Muscle of leg (tissue), 11 donors: ENCODE measurements around the gene DNAI2. TPM values are rescaled to one million over a fixed set of nuclear protein-coding genes. Genes with fewer than 3 reads are reported as not detected.

ENCODE experiments used
- DNase-seq: peaks from one replicate; pipeline ENCODE4 v3.0.0; 2013
- H3K27ac ChIP-seq: one replicate; pipeline ENCODE4 v1.5.1; 2013; ENCODE audit warnings: mild to moderate bottlenecking, low read length, control low read depth
- H3K27me3 ChIP-seq: one replicate; pipeline ENCODE4 v1.6.1; 2013; ENCODE audit warnings: low read length; ENCODE audit not compliant: control insufficient read depth, insufficient read depth
- H3K36me3 ChIP-seq: one replicate; pipeline ENCODE4 v1.6.1; 2013; ENCODE audit warnings: low read length; ENCODE audit not compliant: control insufficient read depth, insufficient read depth
- H3K4me1 ChIP-seq: one replicate; pipeline ENCODE4 v1.6.1; 2013; ENCODE audit warnings: low read length; ENCODE audit not compliant: control insufficient read depth, insufficient read depth
- H3K4me3 ChIP-seq: one replicate; pipeline ENCODE4 v1.5.1; 2013; ENCODE audit warnings: low read length, control low read depth
- H3K9me3 ChIP-seq: replicated peaks from 2 replicates; pipeline ENCODE4 v1.6.1; 2013; ENCODE audit warnings: low read depth, low read length; ENCODE audit not compliant: control insufficient read depth
- WGBS: methylation state at CpG from one replicate; pipeline ENCODE4 v1.1.5; 2013; ENCODE audit warnings: missing lambda C conversion rate; ENCODE audit not compliant: insufficient coverage; 5-methylcytosine and 5-hydroxymethylcytosine counted together
- polyA plus RNA-seq, 8 donors: library from polyadenylated mRNA; unstranded; fragments of 120-200 nt; gene quantifications; one replicate each; pipeline versions ENCODE4 v1.2.1 to v1.2.3, GENCODE V29; 2013; ENCODE audit warnings: inconsistent platforms in 1 of 8, low replicate concordance in 1 of 8; ENCODE audit not compliant: insufficient read length in 8 of 8, insufficient read depth in 1 of 8
- total RNA-seq: library from RNA; stranded (reverse); fragments of 120-200 nt; gene quantifications from one replicate; pipeline ENCODE4 v1.2.4, GENCODE V29; 2013

Gene DNAI2
- total and polyA plus RNA-seq, 9 donors: 0.09 to 0.38 (median 0.17) TPM; not detected in 3

GRCh38 chr17:74356646-74357465 is 82.8 kb downstream of the DNAI2 start:
- Histone ChIP-seq H3K27me3 (peaks cover 70% of the 10 kb centered on the region), H3K9me3 (no peaks in the 10 kb centered on the region), H3K36me3 (no peaks in the 10 kb centered on the region), H3K27ac (no peak overlapping the region), H3K4me1 (peaks cover 20% of the 10 kb centered on the region), H3K4me3 (peak overlapping the region; percentile 17)
- 1% methylated on average over 105 of the region's 105 CpGs for WGBS
- peak; percentile 45 for DNase-seq

GRCh38 chr17:74357466-74357809 is 83.4 kb downstream of the DNAI2 start:
- Histone ChIP-seq H3K27me3 (peaks cover 65% of the 10 kb centered on the region), H3K4me1 (peaks cover 26% of the 10 kb centered on the region), H3K27ac (no peak overlapping the region), H3K36me3 (no peaks in the 10 kb centered on the region), H3K4me3 (no peak overlapping the region), H3K9me3 (no peaks in the 10 kb centered on the region)
- WGBS: 8% methylated on average over 32 of the region's 32 CpGs
- DNase-seq: no peak

- H3K9me3 ChIP-seq: no peaks in the 10 kb centered on the region
- WGBS: 80% methylated on average over 4 of the region's 9 CpGs
- H3K27me3 ChIP-seq: peaks cover 53% of the 10 kb centered on the region
- DNase-seq: no peak
- H3K36me3 ChIP-seq: no peaks in the 10 kb centered on the region
- no peak overlapping the region for H3K4me3 ChIP-seq
- H3K4me1 ChIP-seq: peaks cover 32% of the 10 kb centered on the region
- no peak overlapping the region for H3K27ac ChIP-seq
Measured at GRCh38 chr17:74358697-74359096, 84.7 kb downstream of the DNAI2 start.

GRCh38 chr17:74359916-74360315 is 85.9 kb downstream of the DNAI2 start:
- H3K36me3 ChIP-seq: no peaks in the 10 kb centered on the region
- peaks cover 42% of the 10 kb centered on the region for H3K27me3 ChIP-seq
- H3K4me1 ChIP-seq: peaks cover 32% of the 10 kb centered on the region
- 95% methylated on average over 22 of the region's 22 CpGs for WGBS
- H3K4me3 ChIP-seq: no peak overlapping the region
- no peaks in the 10 kb centered on the region for H3K9me3 ChIP-seq
- no peak for DNase-seq
- no peak overlapping the region for H3K27ac ChIP-seq

- Histone ChIP-seq H3K4me1 (peaks cover 32% of the 10 kb centered on the region), H3K36me3 (no peaks in the 10 kb centered on the region), H3K4me3 (no peak overlapping the region), H3K9me3 (no peaks in the 10 kb centered on the region), H3K27ac (no peak overlapping the region), H3K27me3 (peaks cover 34% of the 10 kb centered on the region)
- 43% methylated on average over 6 of the region's 7 CpGs for WGBS
- DNase-seq: no peak
Measured at GRCh38 chr17:74360899-74361229, 86.8 kb downstream of the DNAI2 start.

GRCh38 chr17:74361230-74362068 is 87.4 kb downstream of the DNAI2 start, which contains the start of gene BTBD17:
Gene BTBD17, minus strand, starts transcription at chr17:74361868. Its CDS starts 49 bp downstream, at chr17:74361819.
- peaks cover 28% of the 10 kb centered on the region for H3K27me3 ChIP-seq
- DNase-seq: peak; percentile 63
- WGBS: 14% methylated on average over 28 of the region's 28 CpGs
- no peak within 1 kb of the TSS for H3K27ac ChIP-seq
- H3K4me1 ChIP-seq: peaks cover 31% of the 10 kb centered on the region
- no peaks in the 10 kb centered on the region for H3K36me3 ChIP-seq
- H3K9me3 ChIP-seq: no peaks in the 10 kb centered on the region
- H3K4me3 ChIP-seq: no peak within 1 kb of the TSS

- Histone ChIP-seq H3K4me1 (peaks cover 26% of the 10 kb centered on the region), H3K36me3 (no peaks in the 10 kb centered on the region), H3K9me3 (no peaks in the 10 kb centered on the region), H3K27ac (no peak overlapping the region), H3K27me3 (peaks cover 24% of the 10 kb centered on the region), H3K4me3 (no peak overlapping the region)
- no CpG with 5 or more reads among the region's 9 CpGs for WGBS
- DNase-seq: no peak
Measured at GRCh38 chr17:74362069-74362405, 88.0 kb downstream of the DNAI2 start.

- WGBS: 44% methylated on average over 12 of the region's 14 CpGs
- Histone ChIP-seq H3K27me3 (peaks cover 16% of the 10 kb centered on the region), H3K36me3 (no peaks in the 10 kb centered on the region), H3K4me1 (peaks cover 22% of the 10 kb centered on the region), H3K27ac (no peak overlapping the region), H3K9me3 (no peaks in the 10 kb centered on the region), H3K4me3 (no peak overlapping the region)
- peak; percentile 74 for DNase-seq
Measured at GRCh38 chr17:74362810-74363498, 88.9 kb downstream of the DNAI2 start.
